ENCODE results near the gene ZRANB2. TPM values are rescaled to one million over a fixed set of nuclear protein-coding genes. Genes with fewer than 3 reads are reported as not detected.

The ZRANB2 gene
- total and polyA plus RNA-seq, 2 of the 4 experiments (the other 2 are of a cell fraction): 23.7 to 67.2 TPM

GRCh38 chr1:71014178-71014579 lies 66.7 kb downstream of the ZRANB2 start:
- Histone ChIP-seq H2BK20ac (ENCODE audit: low read depth, low read length) (no peak overlapping the region), H3K27ac (ENCODE audit: insufficient read depth, low read length) (no peak overlapping the region), H3K9me1 (ENCODE audit: insufficient read depth, low read length) (no peaks in the 10 kb centered on the region), H2AK9ac (replicated peaks; ENCODE audit: low read depth, low read length, poor library complexity) (no peak overlapping the region), H3K14ac (replicated peaks; ENCODE audit: low read depth, low read length) (no peak overlapping the region), H4K20me1 (ENCODE audit: insufficient read depth, low read length) (no peaks in the 10 kb centered on the region), H3K18ac (ENCODE audit: low read depth, low read length) (no peak overlapping the region), H2AK5ac (ENCODE audit: low read depth, low read length) (no peak overlapping the region), H2BK15ac (ENCODE audit: low read depth, low read length) (no peak overlapping the region), H3K4me1 (ENCODE audit: control insufficient read depth, insufficient read depth, low read length) (no peaks in the 10 kb centered on the region), H3K9ac (ENCODE audit: low read depth, low read length) (no peak overlapping the region), H3K27me3 (ENCODE audit: control insufficient read depth, insufficient read depth, low read length) (no peaks in the 10 kb centered on the region), H3K9me3 (ENCODE audit: control insufficient read depth, insufficient read depth, low read length) (no peaks in the 10 kb centered on the region), H2AFZ (replicated peaks; ENCODE audit: low read length, poor library complexity) (no peak overlapping the region), H4K91ac (ENCODE audit: insufficient read depth, low read depth, low read length) (no peak overlapping the region), H4K8ac (ENCODE audit: low read depth in 2 of 2, low read length in 2 of 2) (no peak overlapping the region), H3K36me3 (ENCODE audit: control insufficient read depth, insufficient read depth, low read length) (no peaks in the 10 kb centered on the region), H3K4me3 (ENCODE audit: insufficient read depth, low read depth, low read length) (no peak overlapping the region), H3K79me1 (ENCODE audit: low read depth in 1 of 2, low read length in 2 of 2) (no peaks in the 10 kb centered on the region), H3K56ac (ENCODE audit: extremely low read depth, insufficient read depth, low read length) (no peak overlapping the region), H3K4me2 (ENCODE audit: low read depth, low read length) (no peak overlapping the region), H3K4ac (ENCODE audit: low read depth, low read length) (no peak overlapping the region), H4K5ac (ENCODE audit: low read depth, low read length) (no peak overlapping the region), H2BK5ac (ENCODE audit: low read depth, low read length, poor library complexity, severe bottlenecking) (no peak overlapping the region), H2BK120ac (ENCODE audit: low read depth, low read length) (no peak overlapping the region), H3K23ac (ENCODE audit: low read depth, low read length) (no peak overlapping the region)
- WGBS, 2 experiments (ENCODE audit: extremely low coverage in 2 of 2, insufficient read length in 1 of 2): no CpG with 5 or more reads among the region's 1 CpG
- dilution Hi-C loops (cut with HindIII; ENCODE audit: low sequenced_read_pairs, unreplicated experiment): no loop called here
- ChIA-PET CTCF (no interaction called here), POLR2A (ENCODE audit: unreplicated experiment) (interaction anchor here (0.6 kb wide), 1 partner anchor 24 kb away, joined by 8 read pairs; no protein-coding TSS in a partner anchor)
- intact Hi-C loops (cut with micrococcal nuclease): no loop called here
- in situ Hi-C loops (cut with MboI; ENCODE audit: low sequenced_read_pairs): no loop called here
- no peak for ATAC-seq (ENCODE audit: low read depth)
- BruUV-seq (replicated peaks): no TSS peak
- DNase-seq: no peak
- TF ChIP-seq MXI1 (IDR thresholded peaks at IDR 0.05; ENCODE audit: borderline replicate concordance, low read depth, low read length) (no peak), RFX5 (IDR thresholded peaks at IDR 0.05; ENCODE audit: low read depth, low read length) (no peak), RAD21 (IDR thresholded peaks at IDR 0.05; ENCODE audit: low read length) (no peak), BHLHE40 (IDR thresholded peaks at IDR 0.05; ENCODE audit: low read depth, low read length) (no peak), FOS (IDR thresholded peaks at IDR 0.05; ENCODE audit: low read depth, low read length) (no peak), USF2 (IDR thresholded peaks at IDR 0.05; ENCODE audit: low read depth, low read length) (no peak), CHD1 (IDR thresholded peaks at IDR 0.05; ENCODE audit: low read depth, low read length) (no peak), MAFK (IDR thresholded peaks at IDR 0.05; ENCODE audit: low read depth, low read length) (no peak), MAZ (IDR thresholded peaks at IDR 0.05; ENCODE audit: borderline replicate concordance, low read depth, low read length) (no peak)

Small RNA genes within 50 kb of the gene (microRNA-seq; reads per million reads assigned to microRNA genes)
- 319 to 5,593 reads per million in 2 experiments for gene MIR186 (ENCODE audit: insufficient read depth in 1 of 2, insufficient read length in 1 of 2, unreplicated experiment in 1 of 2)

Small RNA genes within 50 kb of the gene (small RNA-seq; reads per million reads assigned to genes)
- 3.3 to 2,338 (median 446) reads per million in 5 experiments for gene MIR186

Other genes starting within 250 kb of the ZRANB2 start
- gene PTGER3, start 33.2 kb downstream of the ZRANB2 start, total RNA-seq (2012; rRNA removed): under 0.01 TPM in 1 of 2 replicates, not detected in the other
- not detected in 2 replicates for gene PTGER3, start 33.2 kb downstream of the ZRANB2 start, polyA plus RNA-seq (2012; rRNA removed)